Peyer's patch (tissue), 4 donors: ENCODE results near the gene DBNDD1.

Source experiments
- POLR2A ChIP-seq, 2 donors: fragments of 450-650 bp; IDR thresholded peaks; one replicate each; pipeline ENCODE4 v1.5.1; 2017; ENCODE audit warnings: antibody characterized with exemption in 2 of 2, mild to moderate bottlenecking in 2 of 2, moderate library complexity in 2 of 2
- TF ChIP-seq, protein P1 (sequence below), 6 experiments: fragments of 450-650 bp in 4 of 6; fragments of 200-600 bp in 2 of 6; sonication (generic) in 1 of 6; IDR thresholded peaks; one replicate each; pipeline ENCODE4 v1.5.1; 2017 to 2019; ENCODE audit warnings: antibody characterized with exemption in 6 of 6, mild to moderate bottlenecking in 3 of 6, moderate library complexity in 1 of 6

DNA sequence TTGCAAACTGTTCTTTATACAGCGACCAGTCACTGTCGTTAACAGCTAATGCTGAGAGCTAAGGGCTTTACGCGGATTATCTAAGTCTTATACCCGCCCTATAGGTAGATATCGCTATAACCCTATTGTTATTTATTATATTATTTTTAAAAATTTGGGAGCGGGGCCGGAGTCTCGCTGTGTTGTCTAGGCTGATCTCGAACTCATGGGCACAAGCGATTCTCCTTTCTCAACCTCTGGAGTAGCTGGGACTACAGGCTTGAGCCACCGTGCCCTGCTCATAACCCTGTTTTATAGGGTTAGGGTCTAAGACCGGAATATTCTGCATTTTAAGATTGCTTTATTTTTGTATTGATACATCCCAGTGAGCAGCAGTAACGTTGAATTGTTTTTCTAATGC lies 46.0 kb downstream of the DBNDD1 start:
- TF ChIP-seq, protein P1, sequence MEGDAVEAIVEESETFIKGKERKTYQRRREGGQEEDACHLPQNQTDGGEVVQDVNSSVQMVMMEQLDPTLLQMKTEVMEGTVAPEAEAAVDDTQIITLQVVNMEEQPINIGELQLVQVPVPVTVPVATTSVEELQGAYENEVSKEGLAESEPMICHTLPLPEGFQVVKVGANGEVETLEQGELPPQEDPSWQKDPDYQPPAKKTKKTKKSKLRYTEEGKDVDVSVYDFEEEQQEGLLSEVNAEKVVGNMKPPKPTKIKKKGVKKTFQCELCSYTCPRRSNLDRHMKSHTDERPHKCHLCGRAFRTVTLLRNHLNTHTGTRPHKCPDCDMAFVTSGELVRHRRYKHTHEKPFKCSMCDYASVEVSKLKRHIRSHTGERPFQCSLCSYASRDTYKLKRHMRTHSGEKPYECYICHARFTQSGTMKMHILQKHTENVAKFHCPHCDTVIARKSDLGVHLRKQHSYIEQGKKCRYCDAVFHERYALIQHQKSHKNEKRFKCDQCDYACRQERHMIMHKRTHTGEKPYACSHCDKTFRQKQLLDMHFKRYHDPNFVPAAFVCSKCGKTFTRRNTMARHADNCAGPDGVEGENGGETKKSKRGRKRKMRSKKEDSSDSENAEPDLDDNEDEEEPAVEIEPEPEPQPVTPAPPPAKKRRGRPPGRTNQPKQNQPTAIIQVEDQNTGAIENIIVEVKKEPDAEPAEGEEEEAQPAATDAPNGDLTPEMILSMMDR (IDR thresholded peaks at IDR 0.05): no peak
- TF ChIP-seq POLR2A (IDR thresholded peaks at IDR 0.05): no peak
